Measurements from ENCODE around the gene CD164L2. TPM values are rescaled to one million over a fixed set of nuclear protein-coding genes. Genes with fewer than 3 reads are reported as not detected.

Gene CD164L2
- total RNA-seq, 1 donor from 2014 or later = 6.8 TPM

- H3K27ac ChIP-seq = peak overlapping the region; percentile 58
Observed at GRCh38 chr1:27405074-27405473, 21.9 kb upstream of the CD164L2 start.

GRCh38 chr1:27403931-27404330 is 20.8 kb upstream of the CD164L2 start:
- Histone ChIP-seq H3K4me3 (no peak overlapping the region), H3K27me3 (ENCODE audit: low read depth) (no peaks in the 10 kb centered on the region), H3K36me3 (peaks cover 40% of the 10 kb centered on the region), H3K9me3 (no peaks in the 10 kb centered on the region), H3K27ac (peak overlapping the region; percentile 76), H3K4me1 (peaks cover 60% of the 10 kb centered on the region)
- ATAC-seq (no peak), DNase-seq (no peak)
- no peak for TF ChIP-seq CTCF (IDR thresholded peaks at IDR 0.05)
- intact Hi-C loops (cut with DNase I) = no loop called here

More at GRCh38 chr1:27405074-27405473, 21.9 kb upstream of the CD164L2 start:
- intact Hi-C loops (cut with DNase I) = no loop called here
- Histone ChIP-seq H3K27me3 (ENCODE audit: low read depth) (no peaks in the 10 kb centered on the region), H3K9me3 (no peaks in the 10 kb centered on the region), H3K36me3 (peaks cover 50% of the 10 kb centered on the region), H3K4me1 (peaks cover 60% of the 10 kb centered on the region), H3K4me3 (no peak overlapping the region)
- ATAC-seq (peak in 1 of 2 donors; percentile 6), DNase-seq (no peak)
- TF ChIP-seq CTCF (IDR thresholded peaks at IDR 0.05) = no peak

GRCh38 chr1:27403065-27403726 is 20.1 kb upstream of the CD164L2 start:
- no peak for TF ChIP-seq CTCF (IDR thresholded peaks at IDR 0.05)
- intact Hi-C loops (cut with DNase I) = no loop called here
- H3K27me3 ChIP-seq (ENCODE audit: low read depth) = no peaks in the 10 kb centered on the region
- DNase-seq = no peak
- H3K4me1 ChIP-seq = peaks cover 65% of the 10 kb centered on the region
- ATAC-seq = peak; percentile 24 to 36
- no peaks in the 10 kb centered on the region for H3K9me3 ChIP-seq
- peak overlapping the region; percentile 76 for H3K27ac ChIP-seq
- peaks cover 32% of the 10 kb centered on the region for H3K36me3 ChIP-seq
- no peak overlapping the region for H3K4me3 ChIP-seq

- intact Hi-C loops (cut with DNase I) = no loop called here
- no peaks in the 10 kb centered on the region for H3K27me3 ChIP-seq (ENCODE audit: low read depth)
- H3K27ac ChIP-seq = peak overlapping the region; percentile 76
- H3K36me3 ChIP-seq = peaks cover 24% of the 10 kb centered on the region
- ATAC-seq (peak; percentile 79 to 82), DNase-seq (peak; percentile 86)
- no peak overlapping the region for H3K4me3 ChIP-seq
- H3K4me1 ChIP-seq = peaks cover 66% of the 10 kb centered on the region
- TF ChIP-seq CTCF (IDR thresholded peaks at IDR 0.05) = peak; percentile 69
- H3K9me3 ChIP-seq = no peaks in the 10 kb centered on the region
Observed at GRCh38 chr1:27402349-27402754, 19.2 kb upstream of the CD164L2 start.

- DNase-seq (no peak), ATAC-seq (no peak)
- H3K27me3 ChIP-seq (ENCODE audit: low read depth) = no peaks in the 10 kb centered on the region
- H3K27ac ChIP-seq = no peak overlapping the region
- H3K4me1 ChIP-seq = peaks cover 69% of the 10 kb centered on the region
- H3K4me3 ChIP-seq = no peak overlapping the region
- H3K36me3 ChIP-seq = peaks cover 10% of the 10 kb centered on the region
- H3K9me3 ChIP-seq = no peaks in the 10 kb centered on the region
- intact Hi-C loops (cut with DNase I) = no loop called here
- TF ChIP-seq CTCF (IDR thresholded peaks at IDR 0.05) = no peak
Observed at GRCh38 chr1:27400963-27401341, 17.8 kb upstream of the CD164L2 start.

All from lower lobe of right lung (tissue), 2 donors.